Measurements from ENCODE around the gene CUEDC1. TPM values are rescaled to one million over a fixed set of nuclear protein-coding genes. Genes with fewer than 3 reads are reported as not detected.

Gene CUEDC1
- total and polyA plus RNA-seq, 9 donors, result 6.7 to 30.2 (median 21.5) TPM

GRCh38 chr17:57870283-57870635 lies 85.0 kb downstream of the CUEDC1 start:
- Histone ChIP-seq H3K9me3 (no peaks in the 10 kb centered on the region), H3K27me3 (no peaks in the 10 kb centered on the region), H3K4me1 (ENCODE audit: insufficient read depth) (peaks cover 20% of the 10 kb centered on the region), H3K27ac (no peak overlapping the region), H3K36me3 (no peaks in the 10 kb centered on the region), H3K4me3 (no peak overlapping the region)
- intact Hi-C loops (cut with DNase I), result loop anchor here in 1 of 4 donors (5.0 kb wide), 1 partner anchor 82 kb away; no protein-coding TSS in a partner anchor
- no peak for DNase-seq
- no peak for TF ChIP-seq POLR2A (IDR thresholded peaks at IDR 0.05)

GRCh38 chr17:57869617-57870282 lies 85.5 kb downstream of the CUEDC1 start:
- Histone ChIP-seq H3K9me3 (no peaks in the 10 kb centered on the region), H3K4me1 (ENCODE audit: insufficient read depth) (peaks cover 16% of the 10 kb centered on the region), H3K27me3 (no peaks in the 10 kb centered on the region), H3K27ac (no peak overlapping the region), H3K4me3 (no peak overlapping the region), H3K36me3 (no peaks in the 10 kb centered on the region)
- no peak for TF ChIP-seq CTCF (IDR thresholded peaks at IDR 0.05)
- TF ChIP-seq EP300 (IDR thresholded peaks at IDR 0.05), result no peak
- no peak for TF ChIP-seq POLR2A (IDR thresholded peaks at IDR 0.05)
- no peak for DNase-seq
- WGBS, 3 donors, result 75 to 78% (median 77%) methylated on average over 9 of the region's 9 CpGs
- intact Hi-C loops (cut with DNase I), result loop anchor here in 2 of 4 donors (5.0 kb wide), 1 partner anchor 83 kb away; no protein-coding TSS in a partner anchor

- no peak for DNase-seq
- 90 to 93% (median 91%) methylated on average over 13 of the region's 13 CpGs for WGBS, 3 donors
- peaks cover 12% of the 10 kb centered on the region for H3K4me1 ChIP-seq (ENCODE audit: insufficient read depth)
- H3K36me3 ChIP-seq, result no peaks in the 10 kb centered on the region
- no peak overlapping the region for H3K4me3 ChIP-seq
- H3K27ac ChIP-seq, result peak overlapping the region in 1 of 2 donors; percentile 66
- no peaks in the 10 kb centered on the region for H3K27me3 ChIP-seq
- no peak for TF ChIP-seq EP300 (IDR thresholded peaks at IDR 0.05)
- no peak for TF ChIP-seq CTCF (IDR thresholded peaks at IDR 0.05)
- TF ChIP-seq POLR2A (IDR thresholded peaks at IDR 0.05), result no peak
- intact Hi-C loops (cut with DNase I), result loop anchor here in 1 of 4 donors (5.0 kb wide), 1 partner anchor 83 kb away; no protein-coding TSS in a partner anchor
- H3K9me3 ChIP-seq, result no peaks in the 10 kb centered on the region
These were observed 86.1 kb downstream of the CUEDC1 start for GRCh38 chr17:57868910-57869616.

GRCh38 chr17:57868007-57868909 lies 87.0 kb downstream of the CUEDC1 start:
- intact Hi-C loops (cut with DNase I), result loop anchor here in 1 of 4 donors (5.0 kb wide), 1 partner anchor 84 kb away; no protein-coding TSS in a partner anchor
- Histone ChIP-seq H3K27me3 (no peaks in the 10 kb centered on the region), H3K4me1 (ENCODE audit: insufficient read depth) (peaks cover 8% of the 10 kb centered on the region), H3K4me3 (no peak overlapping the region), H3K9me3 (no peaks in the 10 kb centered on the region), H3K27ac (peak overlapping the region; percentile 27 to 66), H3K36me3 (no peaks in the 10 kb centered on the region)
- DNase-seq, result peak; percentile 82 to 88 (median 86)
- 18 to 24% (median 23%) methylated on average over 23 of the region's 23 CpGs for WGBS, 3 donors
- no peak for TF ChIP-seq POLR2A (IDR thresholded peaks at IDR 0.05)
- peak in 2 of 3 donors; percentile 50 to 53 for TF ChIP-seq CTCF (IDR thresholded peaks at IDR 0.05)

Measured in ovary (tissue), 9 donors.